ENCODE results near the gene HFE. TPM values are rescaled to one million over a fixed set of nuclear protein-coding genes. Genes with fewer than 3 reads are reported as not detected.

HFE gene
- total RNA-seq, 1 donor from 2014 or later = 0.13 TPM

GRCh38 chr6:26136321-26136720 is 49.1 kb downstream of the HFE start:
- peaks cover 4% of the 10 kb centered on the region for H3K4me1 Mint-ChIP-seq (ENCODE audit: low read depth)
- H3K27ac Mint-ChIP-seq = no peak overlapping the region
- no peaks in the 10 kb centered on the region for H3K27me3 Mint-ChIP-seq (ENCODE audit: insufficient read depth)
- peaks cover 32% of the 10 kb centered on the region for H3K36me3 Mint-ChIP-seq (ENCODE audit: low read depth)
- H3K9me3 Mint-ChIP-seq = no peaks in the 10 kb centered on the region
- DNase-seq (ENCODE audit: low spot score) = no peak
- no peak overlapping the region for H3K4me3 Mint-ChIP-seq
- intact Hi-C loops (cut with micrococcal nuclease) = no loop called here

GRCh38 chr6:26140254-26140966 is 53.2 kb downstream of the HFE start:
- Mint-ChIP-seq H3K4me1 (ENCODE audit: low read depth) (no peaks in the 10 kb centered on the region), H3K36me3 (ENCODE audit: low read depth) (peaks cover 13% of the 10 kb centered on the region), H3K27ac (no peak overlapping the region), H3K9me3 (no peaks in the 10 kb centered on the region), H3K27me3 (ENCODE audit: insufficient read depth) (no peaks in the 10 kb centered on the region), H3K4me3 (no peak overlapping the region)
- intact Hi-C loops (cut with micrococcal nuclease) = no loop called here
- no peak for DNase-seq (ENCODE audit: low spot score)

DNA sequence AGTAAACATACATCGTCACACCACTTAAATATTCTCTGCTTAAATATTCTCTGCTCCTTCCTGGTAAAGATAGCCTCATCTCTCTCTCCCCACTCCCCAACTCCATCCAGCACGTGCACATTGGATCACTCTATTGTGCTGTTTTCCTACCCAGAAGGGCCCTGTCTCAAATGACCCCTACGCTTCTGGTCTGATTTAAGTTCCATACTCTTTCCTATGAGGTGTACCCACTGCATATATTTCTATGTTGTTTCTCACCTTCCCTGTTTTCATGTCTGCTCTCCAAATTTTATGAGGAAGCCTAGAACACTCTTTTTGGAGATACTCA is 53.7 kb downstream of the HFE start:
- Mint-ChIP-seq H3K27me3 (ENCODE audit: insufficient read depth) (no peaks in the 10 kb centered on the region), H3K9me3 (no peaks in the 10 kb centered on the region), H3K4me3 (no peak overlapping the region), H3K36me3 (ENCODE audit: low read depth) (peaks cover 13% of the 10 kb centered on the region), H3K27ac (no peak overlapping the region), H3K4me1 (ENCODE audit: low read depth) (no peaks in the 10 kb centered on the region)
- intact Hi-C loops (cut with micrococcal nuclease) = no loop called here
- no peak for DNase-seq (ENCODE audit: low spot score)

DNA sequence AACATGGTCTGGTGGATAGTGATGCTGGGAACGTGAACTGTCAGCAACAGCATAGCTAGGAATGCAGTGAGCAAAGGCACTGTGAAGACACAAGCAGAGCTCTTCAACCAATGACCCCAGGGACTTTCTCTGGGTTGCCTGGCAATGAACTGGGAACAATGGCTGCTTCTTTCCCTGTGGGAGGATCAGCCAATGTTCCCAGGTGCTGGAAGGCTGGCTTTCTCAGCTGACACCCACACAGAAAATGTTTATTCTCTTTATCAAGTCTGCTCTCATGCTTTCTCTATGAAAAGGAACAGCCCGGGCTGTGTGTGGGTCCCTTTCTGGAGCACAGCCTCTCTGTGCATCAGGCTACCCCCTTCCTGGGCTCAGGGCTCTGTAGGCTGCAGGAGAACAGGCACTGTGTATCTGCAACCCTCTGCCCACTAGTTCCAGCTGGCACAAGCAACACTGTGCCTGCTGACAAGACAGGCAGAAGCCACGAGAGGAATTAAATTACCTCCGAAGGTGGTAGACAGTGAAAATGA is 54.2 kb downstream of the HFE start:
- Mint-ChIP-seq H3K9me3 (no peaks in the 10 kb centered on the region), H3K27me3 (ENCODE audit: insufficient read depth) (no peaks in the 10 kb centered on the region), H3K36me3 (ENCODE audit: low read depth) (peaks cover 13% of the 10 kb centered on the region), H3K27ac (no peak overlapping the region), H3K4me1 (ENCODE audit: low read depth) (no peaks in the 10 kb centered on the region), H3K4me3 (no peak overlapping the region)
- intact Hi-C loops (cut with micrococcal nuclease) = no loop called here
- no peak for DNase-seq (ENCODE audit: low spot score)

DNA sequence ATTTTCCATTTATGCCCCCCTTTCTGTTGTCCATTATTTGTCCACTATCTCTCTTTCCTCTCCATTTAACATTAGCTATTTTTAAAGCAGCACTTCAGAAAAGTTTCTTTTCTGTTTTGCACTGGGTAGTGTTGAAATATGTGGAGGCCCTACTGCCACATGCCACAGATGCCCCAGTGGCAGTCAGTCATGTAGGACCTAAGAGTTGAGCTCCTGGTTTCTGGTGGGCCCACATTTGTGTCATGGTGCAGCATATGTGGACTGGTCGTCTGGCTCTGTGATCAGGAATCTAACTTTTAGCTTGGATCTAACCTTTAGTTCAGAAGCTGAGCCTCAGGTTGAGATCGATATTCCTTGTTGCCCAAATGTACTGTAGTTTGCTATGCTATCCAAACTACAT is 54.8 kb downstream of the HFE start:
- H3K27me3 Mint-ChIP-seq (ENCODE audit: insufficient read depth) = no peaks in the 10 kb centered on the region
- no peak overlapping the region for H3K4me3 Mint-ChIP-seq
- no peaks in the 10 kb centered on the region for H3K4me1 Mint-ChIP-seq (ENCODE audit: low read depth)
- no peak overlapping the region for H3K27ac Mint-ChIP-seq
- no peaks in the 10 kb centered on the region for H3K9me3 Mint-ChIP-seq
- H3K36me3 Mint-ChIP-seq (ENCODE audit: low read depth) = peaks cover 10% of the 10 kb centered on the region
- intact Hi-C loops (cut with micrococcal nuclease) = no loop called here
- no peak for DNase-seq (ENCODE audit: low spot score)

Other genes starting within 250 kb of the HFE start
- 0.21 and 0.66 TPM in 2 replicates for gene SLC17A3, start 213.2 kb upstream of the HFE start, total RNA-seq
- 0.10 TPM in 2 replicates for gene SLC17A2, start 156.7 kb upstream of the HFE start, total RNA-seq
- gene TRIM38, start 124.6 kb upstream of the HFE start, total RNA-seq = 24.5 and 25.3 TPM in 2 replicates

Measured in activated T-helper 1 cell treated with anti-CD3 and anti-CD28 coated beads, Interleukin-12 subunit alpha, Interleukin-12 subunit beta, Interleukin-2, Interleukin-4 antibody, amounts not matched to agents 30 ng/mL and 10 ng/mL and 1 ng/mL, durations not matched to agents 14 hours and 24 hours and 36 hours (primary cell).